OCI-LY7 (cell line): ENCODE results near the gene CD300LF. TPM values are rescaled to one million over a fixed set of nuclear protein-coding genes. Genes with fewer than 3 reads are reported as not detected.

Experiments used
- BruUV-seq: library from RNA; stranded (reverse); fragments of 400-500 nt; replicated peaks from 2 replicates; lab custom pipeline; 2021; lab: Mats Ljungman, UMichigan
- CTCF ChIA-PET: fragments of 300-600 bp; sonication (Branson Sonifier 250); formaldehyde crosslinking; loops from one replicate; lab custom pipeline; 2022; ENCODE audit warnings: antibody characterized with exemption; ENCODE audit not compliant: unreplicated experiment; lab: Charles Lee
- POLR2A ChIA-PET: fragments of 300-600 bp; sonication (Branson Sonifier 250); formaldehyde crosslinking; loops from one replicate; lab custom pipeline; 2022; ENCODE audit warnings: antibody characterized with exemption; lab: Charles Lee
- DNase-seq: peaks from one replicate; pipeline ENCODE4 v3.0.0-alpha.2; 2015; ENCODE audit warnings: low spot score
- H2AFZ ChIP-seq: fragments of 200-600 bp; sonication (generic), shearing (Covaris generic); 2 replicates; pipeline ENCODE4 v1.6.1; 2014; ENCODE audit warnings: mild to moderate bottlenecking, antibody characterized with exemption, low read length, moderate library complexity
- H3K27ac ChIP-seq: fragments of 200-600 bp; sonication (generic); 2 replicates; pipeline ENCODE4 v1.5.1; 2014; ENCODE audit warnings: mixed run types, low read depth, mild to moderate bottlenecking, moderate library complexity, low read length, inconsistent platforms; ENCODE audit not compliant: poor library complexity, severe bottlenecking
- H3K36me3 ChIP-seq: fragments of 200-600 bp; sonication (generic); 2 replicates; pipeline ENCODE4 v1.6.1; 2014; ENCODE audit warnings: mild to moderate bottlenecking, antibody characterized with exemption, low read length, moderate library complexity, mixed read lengths; ENCODE audit not compliant: insufficient read depth
- H3K4me1 ChIP-seq: fragments of 200-600 bp; sonication (generic); 2 replicates; pipeline ENCODE4 v1.5.1; 2014; ENCODE audit warnings: mild to moderate bottlenecking, low read length; ENCODE audit not compliant: insufficient read depth, poor library complexity, severe bottlenecking
- H3K4me2 ChIP-seq: fragments of 200-600 bp; sonication (generic); 2 replicates; pipeline ENCODE4 v1.6.1; 2014; ENCODE audit warnings: mild to moderate bottlenecking, low read length
- H3K4me3 ChIP-seq: fragments of 200-600 bp; sonication (generic); 2 replicates; pipeline ENCODE4 v1.5.1; 2014; ENCODE audit warnings: mild to moderate bottlenecking, low read depth, low read length; ENCODE audit not compliant: poor library complexity, severe bottlenecking
- H3K79me2 ChIP-seq: fragments of 200-600 bp; sonication (generic); 2 replicates; pipeline ENCODE4 v1.6.1; 2016; ENCODE audit warnings: low read depth, mild to moderate bottlenecking, low read length, moderate library complexity, mixed read lengths; ENCODE audit not compliant: insufficient read depth
- H3K9me2 ChIP-seq: fragments of 200-600 bp; sonication (generic); 2 replicates; pipeline ENCODE4 v1.6.1; 2016; ENCODE audit warnings: mild to moderate bottlenecking, low read length, mixed read lengths; ENCODE audit not compliant: insufficient read depth
- H3K9me3 ChIP-seq: fragments of 200-600 bp; sonication (generic); 2 replicates; pipeline ENCODE4 v1.6.1; 2014; ENCODE audit warnings: mild to moderate bottlenecking, mixed run types, low read length, mixed read lengths
- H4K20me1 ChIP-seq: fragments of 200-600 bp; sonication (generic); 2 replicates; pipeline ENCODE4 v1.6.1; 2014; ENCODE audit warnings: mild to moderate bottlenecking, antibody characterized with exemption, low read length, moderate library complexity, mixed read lengths; ENCODE audit not compliant: insufficient read depth
- CTCF ChIP-seq: fragments of 200-600 bp; sonication (generic); conservative IDR thresholded peaks from 2 replicates; pipeline ENCODE4 v1.5.1; 2014; ENCODE audit warnings: mild to moderate bottlenecking, antibody characterized with exemption, low read length, moderate library complexity, mixed read lengths
- EZH2phosphoT487 ChIP-seq: fragments of 200-600 bp; sonication (generic); IDR thresholded peaks from 2 replicates; pipeline ENCODE4 v1.6.1; 2018; ENCODE audit warnings: low read depth, borderline replicate concordance, mild to moderate bottlenecking, mixed run types, antibody characterized with exemption, low read length, moderate library complexity, mixed read lengths
- intact Hi-C: fragments of 100-400 bp; cut with micrococcal nuclease; formaldehyde crosslinking; loops from one replicate; pipeline ENCODE4 v1.10.0; 2022; ENCODE audit not compliant: unreplicated experiment
- microRNA-seq: library from miRNA; unstranded; fragments of <30 nt; microRNA quantifications from one replicate; pipeline ENCODE4 v1.2.0, GENCODE V29; 2022; ENCODE audit warnings: borderline replicate concordance
- total RNA-seq, 2 experiments: library from RNA; depleted of rRNA in 1 of 2; stranded (reverse); fragments of >200 nt in 1 of 2; shearing (Covaris generic) in 1 of 2; gene quantifications; 2 replicates each; pipeline ENCODE4 v1.2.3, GENCODE V29; 2014 to 2022

CD300LF gene
- total RNA-seq, 2 experiments from 2014 or later, result not detected

DNA sequence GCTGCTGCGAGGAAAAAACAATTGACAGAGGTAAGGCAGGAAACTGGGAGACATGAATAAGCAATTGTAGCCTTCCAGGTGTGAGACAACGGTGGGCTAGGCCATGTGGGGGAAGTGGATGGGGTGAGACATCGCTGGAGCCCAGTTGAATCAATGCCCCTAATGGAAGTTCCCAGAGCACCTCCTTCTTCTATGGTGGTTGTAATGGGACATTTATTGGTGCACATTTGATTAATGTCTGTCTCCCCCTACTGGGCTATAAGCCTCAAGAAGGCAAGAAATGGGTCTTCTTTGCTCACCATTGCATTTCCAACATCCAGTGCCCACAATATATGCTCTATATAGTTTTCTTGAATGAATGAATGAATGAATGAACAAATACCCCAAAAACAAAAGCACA, 66.5 kb downstream of the CD300LF start:
- Histone ChIP-seq H3K4me2 (no peak overlapping the region), H3K9me3 (no peaks in the 10 kb centered on the region), H3K27ac (no peak overlapping the region), H3K9me2 (no peaks in the 10 kb centered on the region), H3K79me2 (no peaks in the 10 kb centered on the region), H3K4me1 (no peaks in the 10 kb centered on the region), H2AFZ (no peak overlapping the region), H3K36me3 (no peaks in the 10 kb centered on the region), H3K4me3 (no peak overlapping the region), H4K20me1 (no peaks in the 10 kb centered on the region)
- DNase-seq, result peak; percentile 61
- no TSS peak for BruUV-seq
- no peak for TF ChIP-seq EZH2phosphoT487
- peak; percentile 83 for TF ChIP-seq CTCF
- intact Hi-C loops, result loop anchor here (1.0 kb wide), 1 partner anchor 80 kb away; no protein-coding TSS in a partner anchor
- ChIA-PET CTCF (no interaction called here), POLR2A (no interaction called here)

- no peak overlapping the region for H3K4me2 ChIP-seq
- CTCF ChIA-PET, result no interaction called here
- H3K9me3 ChIP-seq, result no peaks in the 10 kb centered on the region
- POLR2A ChIA-PET, result no interaction called here
- no peak overlapping the region for H2AFZ ChIP-seq
- H3K9me2 ChIP-seq, result no peaks in the 10 kb centered on the region
- DNase-seq, result no peak
- H3K36me3 ChIP-seq, result no peaks in the 10 kb centered on the region
- H4K20me1 ChIP-seq, result no peaks in the 10 kb centered on the region
- TF ChIP-seq EZH2phosphoT487 (no peak), CTCF (no peak)
- H3K4me3 ChIP-seq, result no peak overlapping the region
- no peak overlapping the region for H3K27ac ChIP-seq
- intact Hi-C loops, result no loop called here
- H3K4me1 ChIP-seq, result peaks cover 6% of the 10 kb centered on the region
- H3K79me2 ChIP-seq, result no peaks in the 10 kb centered on the region
- BruUV-seq, result no TSS peak
These were observed 67.7 kb downstream of the CD300LF start for GRCh38 chr17:74645010-74645409.

- Histone ChIP-seq H3K79me2 (no peaks in the 10 kb centered on the region), H3K9me3 (no peaks in the 10 kb centered on the region), H3K9me2 (no peaks in the 10 kb centered on the region), H3K4me2 (no peak overlapping the region), H3K4me3 (no peak overlapping the region), H3K27ac (no peak overlapping the region), H3K36me3 (no peaks in the 10 kb centered on the region), H3K4me1 (peaks cover 12% of the 10 kb centered on the region), H4K20me1 (no peaks in the 10 kb centered on the region), H2AFZ (no peak overlapping the region)
- intact Hi-C loops, result no loop called here
- BruUV-seq, result no TSS peak
- ChIA-PET POLR2A (interaction anchor here (0.6 kb wide), 1 partner anchor 51 kb away, joined by 3 read pairs; no protein-coding TSS in a partner anchor), CTCF (no interaction called here)
- no peak for TF ChIP-seq EZH2phosphoT487
- no peak for TF ChIP-seq CTCF
- no peak for DNase-seq
These were observed 68.3 kb downstream of the CD300LF start for GRCh38 chr17:74644419-74644818.

Small RNAs within 50 kb of the gene (microRNA-seq; reads per million reads assigned to microRNA genes)
- gene MIR3615, result 177 reads per million, percentile 65 among the genes with 10 or more reads in this experiment

Other genes starting within 250 kb of the CD300LF start
- gene CD300A, start 246.3 kb downstream of the CD300LF start, total RNA-seq (2014; rRNA removed; shearing (Covaris generic)), result 6.7 and 7.4 TPM in 2 replicates
- 1.8 and 3.5 TPM in 2 replicates for gene CD300A, start 246.3 kb downstream of the CD300LF start, total RNA-seq (2022)
- not detected in 2 replicates for gene CD300LB, start 181.4 kb downstream of the CD300LF start, total RNA-seq (2014; rRNA removed; shearing (Covaris generic))
- not detected in 2 replicates for gene CD300LB, start 181.4 kb downstream of the CD300LF start, total RNA-seq (2022)
- gene CD300C, start 166.8 kb downstream of the CD300LF start, total RNA-seq (2014; rRNA removed; shearing (Covaris generic)), result not detected in 2 replicates
- not detected in 2 replicates for gene CD300C, start 166.8 kb downstream of the CD300LF start, total RNA-seq (2022)
- not detected in 2 replicates for gene CD300H, start 145.4 kb downstream of the CD300LF start, total RNA-seq (2014; rRNA removed; shearing (Covaris generic))
- gene CD300H, start 145.4 kb downstream of the CD300LF start, total RNA-seq (2022), result not detected in 2 replicates
- gene CD300LD, start 120.6 kb downstream of the CD300LF start, total RNA-seq (2014; rRNA removed; shearing (Covaris generic)), result not detected in 2 replicates
- gene CD300LD, start 120.6 kb downstream of the CD300LF start, total RNA-seq (2022), result not detected in 2 replicates
- not detected in 2 replicates for gene CD300E, start 89.2 kb downstream of the CD300LF start, total RNA-seq (2014; rRNA removed; shearing (Covaris generic))
- not detected in 2 replicates for gene CD300E, start 89.2 kb downstream of the CD300LF start, total RNA-seq (2022)
- gene RAB37, start 24.3 kb upstream of the CD300LF start, total RNA-seq (2014; rRNA removed; shearing (Covaris generic)), result 2.8 and 6.3 TPM in 2 replicates
- gene RAB37, start 24.3 kb upstream of the CD300LF start, total RNA-seq (2022), result 12.7 and 18.9 TPM in 2 replicates
- 73.2 and 86.1 TPM in 2 replicates for gene NHERF1, start 35.7 kb upstream of the CD300LF start, total RNA-seq (2014; rRNA removed; shearing (Covaris generic))
- gene NHERF1, start 35.7 kb upstream of the CD300LF start, total RNA-seq (2022), result 116 and 122 TPM in 2 replicates
- gene NAT9, start 63.4 kb upstream of the CD300LF start, total RNA-seq (2014; rRNA removed; shearing (Covaris generic)), result 77.2 and 99.3 TPM in 2 replicates
- gene NAT9, start 63.4 kb upstream of the CD300LF start, total RNA-seq (2022), result 87.9 and 89.0 TPM in 2 replicates
- gene GRIN2C, start 147.0 kb upstream of the CD300LF start, total RNA-seq (2014; rRNA removed; shearing (Covaris generic)), result 0.22 and 0.26 TPM in 2 replicates
- gene GRIN2C, start 147.0 kb upstream of the CD300LF start, total RNA-seq (2022), result 0.55 and 0.61 TPM in 2 replicates
- gene FDXR, start 160.1 kb upstream of the CD300LF start, total RNA-seq (2014; rRNA removed; shearing (Covaris generic)), result 12.2 TPM in 2 replicates
- gene FDXR, start 160.1 kb upstream of the CD300LF start, total RNA-seq (2022), result 18.1 and 18.3 TPM in 2 replicates
- gene FADS6, start 180.7 kb upstream of the CD300LF start, total RNA-seq (2014; rRNA removed; shearing (Covaris generic)), result not detected in 2 replicates
- gene FADS6, start 180.7 kb upstream of the CD300LF start, total RNA-seq (2022), result not detected in 2 replicates
- gene USH1G, start 210.3 kb upstream of the CD300LF start, total RNA-seq (2014; rRNA removed; shearing (Covaris generic)), result not detected in 2 replicates
- not detected in 2 replicates for gene USH1G, start 210.3 kb upstream of the CD300LF start, total RNA-seq (2022)
- not detected in 2 replicates for gene OTOP2, start 211.3 kb upstream of the CD300LF start, total RNA-seq (2014; rRNA removed; shearing (Covaris generic))
- gene OTOP2, start 211.3 kb upstream of the CD300LF start, total RNA-seq (2022), result not detected in 2 replicates
- not detected in 2 replicates for gene OTOP3, start 223.0 kb upstream of the CD300LF start, total RNA-seq (2014; rRNA removed; shearing (Covaris generic))
- not detected in 2 replicates for gene OTOP3, start 223.0 kb upstream of the CD300LF start, total RNA-seq (2022)